Activated T-cell treated with anti-CD3 and anti-CD28 coated beads for 4 hours (primary cell): ENCODE data around the gene FUT6.
"Not testable (repeated sequence)": the region's sequence is repeated elsewhere in the genome, so short reads cannot be mapped to it uniquely, and the experiment has no call there.

Experiments
- DNase-seq: peaks from one replicate; pipeline ENCODE4 v3.0.0-alpha.2; 2020

The FUT6 gene, protein sequence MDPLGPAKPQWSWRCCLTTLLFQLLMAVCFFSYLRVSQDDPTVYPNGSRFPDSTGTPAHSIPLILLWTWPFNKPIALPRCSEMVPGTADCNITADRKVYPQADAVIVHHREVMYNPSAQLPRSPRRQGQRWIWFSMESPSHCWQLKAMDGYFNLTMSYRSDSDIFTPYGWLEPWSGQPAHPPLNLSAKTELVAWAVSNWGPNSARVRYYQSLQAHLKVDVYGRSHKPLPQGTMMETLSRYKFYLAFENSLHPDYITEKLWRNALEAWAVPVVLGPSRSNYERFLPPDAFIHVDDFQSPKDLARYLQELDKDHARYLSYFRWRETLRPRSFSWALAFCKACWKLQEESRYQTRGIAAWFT

DNA sequence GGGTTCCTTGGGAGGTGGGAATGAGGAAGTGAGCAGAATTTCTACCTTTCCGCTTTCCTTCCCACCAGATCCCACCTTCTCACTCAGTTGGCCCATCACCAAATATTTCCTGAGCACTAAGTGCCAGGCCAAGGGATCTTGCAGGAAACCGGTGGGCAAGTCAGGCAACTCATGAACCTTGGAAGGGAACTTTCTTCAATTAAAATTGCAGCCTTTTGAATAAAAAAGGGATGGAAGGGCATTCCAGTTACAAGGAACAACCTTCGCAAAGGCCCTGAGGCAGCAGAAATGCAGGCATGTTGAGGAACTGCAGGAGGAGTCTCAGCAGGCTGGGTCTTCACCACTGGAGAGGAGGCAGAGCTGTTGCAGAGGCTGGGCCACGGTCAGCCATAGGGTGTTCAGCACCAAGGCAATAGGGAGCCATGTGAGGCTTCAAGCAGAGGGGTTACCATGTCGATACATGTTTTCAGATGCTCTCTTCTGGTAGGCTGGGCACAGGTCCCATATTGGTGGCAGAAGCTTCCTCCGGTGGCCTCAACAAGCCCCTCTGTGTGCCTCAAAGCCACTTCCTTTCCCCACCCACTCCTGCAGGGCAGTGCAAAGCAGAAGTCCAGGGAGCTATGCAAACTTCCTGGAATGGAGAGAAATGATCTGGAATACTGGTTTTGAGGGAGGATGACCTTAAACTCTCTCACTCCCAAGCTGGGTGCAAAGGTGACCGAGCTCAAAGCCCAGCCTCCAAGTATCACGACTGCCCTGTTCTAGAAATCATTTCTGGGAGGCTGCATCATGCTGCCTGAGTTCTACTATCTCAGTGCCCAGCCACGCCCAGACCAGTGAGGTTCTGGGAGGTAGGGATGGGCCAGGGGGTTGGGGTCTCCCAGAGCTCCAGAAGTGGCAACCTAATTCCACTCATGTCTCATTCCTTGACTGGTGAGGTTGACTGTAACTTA, at the start of gene FUT6:
Gene FUT6, minus strand, starts transcription at position 638 of the 953 bp plus-strand sequence. CDS start 7,135 bp downstream, outside the sequence.
- DNase-seq = no peak

DNA sequence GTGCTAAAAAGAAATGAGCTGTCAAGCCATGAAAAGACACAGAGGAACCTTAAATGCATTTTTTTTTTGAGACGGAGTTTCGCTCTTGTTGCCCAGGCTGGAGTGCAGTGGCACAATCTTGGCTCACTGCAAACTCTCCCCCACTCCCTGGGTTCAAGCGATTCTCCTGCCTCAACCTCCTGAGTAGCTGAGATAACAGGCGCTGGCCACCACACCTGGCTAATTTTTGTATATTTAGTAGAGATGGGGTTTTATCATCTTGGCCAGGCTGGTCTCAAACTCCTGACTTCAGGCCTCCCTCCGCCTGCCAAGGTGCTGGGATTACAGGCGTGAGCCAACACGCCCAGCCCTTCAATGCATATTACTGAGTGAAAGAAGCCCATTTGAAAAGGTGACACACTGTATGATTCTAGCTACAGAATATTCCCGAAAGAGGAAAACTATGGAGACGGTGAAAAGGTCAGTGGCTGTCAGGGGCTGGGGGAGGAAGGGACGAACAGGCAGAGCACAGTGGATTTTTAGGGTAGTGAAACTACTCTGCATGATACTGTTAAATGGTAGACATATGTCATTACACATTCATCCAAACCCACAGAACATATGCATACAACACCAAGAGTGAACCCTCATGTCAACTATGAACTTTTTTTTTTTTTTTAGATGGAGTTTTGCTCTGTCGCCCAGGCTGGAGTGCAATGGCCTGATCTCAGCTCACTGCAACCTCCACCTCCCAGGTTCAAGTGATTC, 44.7 kb upstream of the FUT6 start:
- DNase-seq = not testable (repeated sequence)

DNA sequence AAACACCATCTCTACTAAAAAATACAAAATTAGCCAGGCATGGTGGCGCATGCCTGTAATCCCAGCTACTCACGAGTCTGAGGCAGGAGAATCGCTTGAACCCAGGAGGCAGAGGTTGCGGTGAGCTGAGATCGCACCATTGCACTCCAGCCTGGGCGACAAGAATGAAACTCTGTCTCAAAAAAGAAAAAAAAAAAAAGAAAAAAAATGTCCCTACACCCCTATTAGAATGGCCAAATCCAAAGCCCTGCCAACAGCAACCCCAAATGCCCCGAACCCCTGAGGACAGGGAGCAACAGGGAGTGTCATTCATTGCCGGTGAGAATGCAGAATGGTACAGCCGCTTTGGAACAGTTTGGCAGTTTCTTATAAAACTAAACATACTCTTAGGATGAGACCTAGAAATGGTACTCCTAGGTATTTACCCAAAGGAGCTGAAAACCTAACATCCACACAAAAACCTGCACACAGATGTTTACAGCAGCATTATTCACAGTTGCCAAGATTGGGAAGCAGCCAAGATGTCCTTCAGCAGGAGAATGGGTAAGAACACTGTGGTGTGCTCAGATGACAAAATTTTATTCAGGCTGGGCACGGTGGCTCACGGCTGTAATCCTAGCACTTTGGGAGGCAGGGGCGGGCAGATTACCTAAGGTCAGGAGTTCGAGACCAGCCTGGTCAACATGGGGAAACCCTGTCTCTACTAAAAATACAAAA, 43.8 kb upstream of the FUT6 start:
- not testable (repeated sequence) for DNase-seq

DNA sequence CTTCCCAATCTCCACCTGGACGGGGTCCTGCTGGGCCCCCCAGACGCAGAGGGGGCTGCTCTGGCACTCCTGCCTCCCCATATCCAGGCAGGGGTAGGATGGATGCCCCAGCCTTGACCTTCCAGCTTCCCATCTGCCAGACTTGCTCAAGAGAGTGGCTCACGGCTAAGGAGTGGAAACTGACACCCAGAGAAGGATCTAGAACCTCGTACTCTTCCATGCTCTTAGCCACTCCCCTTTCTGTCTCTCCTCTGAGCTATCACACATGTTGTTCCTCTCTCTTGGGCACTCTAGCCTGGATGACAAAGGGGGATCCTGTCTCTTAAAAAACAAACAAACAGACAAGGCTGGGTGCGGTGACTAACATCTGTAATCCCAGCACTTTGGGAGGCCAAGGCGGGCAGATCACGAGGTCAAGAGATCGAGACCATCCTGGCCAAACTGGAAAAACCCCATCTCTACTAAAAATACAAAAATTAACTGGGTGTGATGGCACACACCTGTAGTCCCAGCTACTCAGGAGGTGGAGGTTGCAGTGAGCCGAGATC, 43.0 kb upstream of the FUT6 start:
- DNase-seq = no peak

DNA sequence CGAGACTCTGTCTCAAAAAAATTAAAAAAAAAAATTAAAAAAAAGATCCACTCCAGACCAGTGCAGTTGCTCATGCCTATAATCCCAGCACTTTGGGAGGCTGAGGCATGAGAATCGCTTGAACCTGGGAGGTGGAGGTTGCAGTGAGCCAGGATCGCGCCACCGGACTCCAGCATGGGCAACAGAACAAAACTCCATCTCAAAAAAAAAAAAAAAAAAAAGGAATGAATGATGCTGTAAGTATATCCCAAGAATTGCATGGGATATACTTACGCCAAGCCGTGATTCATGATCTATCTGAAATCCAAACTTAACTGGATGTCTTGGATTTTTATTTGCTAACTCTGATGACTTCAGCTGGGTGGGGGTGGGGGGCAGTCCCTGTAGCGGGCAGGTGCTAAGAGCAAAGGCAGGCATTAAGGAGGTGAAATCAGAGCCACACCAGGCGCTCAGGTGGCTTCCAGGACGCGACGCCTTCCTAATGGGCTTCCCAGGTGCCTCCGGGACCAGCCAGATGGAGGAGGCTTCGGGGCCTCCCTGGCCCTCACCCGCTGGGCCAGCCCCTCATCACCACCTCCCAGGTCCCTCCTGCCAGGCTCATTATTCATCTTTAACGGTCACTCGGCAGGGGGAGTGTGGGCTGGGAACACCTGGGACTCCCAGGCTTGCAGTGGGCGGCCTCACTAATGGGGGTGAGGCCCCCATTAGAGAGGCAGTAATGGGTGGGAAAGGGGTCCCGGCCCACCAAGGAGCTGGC, 42.2 kb upstream of the FUT6 start:
- no peak for DNase-seq

DNA sequence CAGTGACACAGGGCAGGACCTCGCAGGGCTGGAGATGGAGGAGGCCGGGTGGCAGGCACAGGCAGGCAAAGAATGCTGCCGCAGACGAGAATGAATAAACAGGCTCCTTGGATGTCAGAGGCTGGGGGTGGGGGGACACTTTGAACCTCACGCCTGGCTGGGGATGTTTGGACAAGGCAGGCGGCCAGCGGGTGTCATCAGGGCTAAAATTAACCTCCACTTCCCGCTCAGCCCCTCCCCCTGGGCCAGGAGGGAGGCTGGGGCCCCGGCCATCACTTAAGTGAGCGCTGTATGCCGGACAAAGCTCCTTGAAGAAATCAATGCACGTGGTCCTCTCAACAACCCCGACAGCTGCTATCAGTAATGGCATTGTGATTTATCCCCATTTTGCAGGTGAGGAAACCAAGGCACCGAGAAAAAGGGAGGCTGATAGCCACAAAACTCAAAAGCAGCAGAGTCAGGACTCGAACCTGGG, 41.1 kb upstream of the FUT6 start:
- no peak for DNase-seq

DNA sequence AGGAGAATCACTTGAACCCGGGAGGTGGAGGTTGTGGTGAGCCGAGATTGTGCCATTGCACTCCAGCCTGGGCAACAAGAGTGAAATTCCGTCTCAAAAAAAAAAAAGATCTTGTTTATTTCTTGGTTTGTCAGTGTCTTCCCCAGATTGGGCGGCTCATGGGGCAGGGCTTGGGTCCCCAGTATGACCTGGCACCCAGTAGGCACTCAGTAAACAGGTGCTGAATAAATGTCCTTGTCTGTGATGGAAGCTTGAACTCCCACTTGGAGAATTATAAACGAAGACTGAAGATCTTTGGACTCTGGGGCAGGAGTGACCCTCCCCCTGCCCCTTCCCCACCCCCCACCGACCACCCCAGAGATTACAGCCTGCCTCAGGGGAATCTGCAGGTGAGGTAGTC, 40.7 kb upstream of the FUT6 start:
- DNase-seq = no peak

DNA sequence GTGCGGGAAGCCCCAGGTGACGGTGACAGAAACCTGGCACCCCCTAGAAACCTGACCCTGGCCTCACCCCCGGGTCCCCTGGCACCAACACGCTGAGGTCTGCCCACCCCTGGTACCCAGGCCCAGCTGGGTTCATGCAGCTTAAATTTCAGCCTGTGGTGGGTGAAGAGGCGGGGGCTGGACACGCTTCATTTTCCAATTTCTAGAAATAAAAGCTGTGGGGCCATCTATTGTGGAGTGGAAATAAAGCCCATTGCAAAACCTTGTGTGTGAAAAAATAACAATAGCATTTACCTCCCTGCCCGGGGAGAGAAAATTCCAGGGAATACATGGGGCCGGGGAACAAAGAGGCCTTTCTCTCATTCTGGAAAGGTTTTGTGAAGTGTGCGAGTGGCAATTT, 38.4 kb upstream of the FUT6 start:
- no peak for DNase-seq

DNA sequence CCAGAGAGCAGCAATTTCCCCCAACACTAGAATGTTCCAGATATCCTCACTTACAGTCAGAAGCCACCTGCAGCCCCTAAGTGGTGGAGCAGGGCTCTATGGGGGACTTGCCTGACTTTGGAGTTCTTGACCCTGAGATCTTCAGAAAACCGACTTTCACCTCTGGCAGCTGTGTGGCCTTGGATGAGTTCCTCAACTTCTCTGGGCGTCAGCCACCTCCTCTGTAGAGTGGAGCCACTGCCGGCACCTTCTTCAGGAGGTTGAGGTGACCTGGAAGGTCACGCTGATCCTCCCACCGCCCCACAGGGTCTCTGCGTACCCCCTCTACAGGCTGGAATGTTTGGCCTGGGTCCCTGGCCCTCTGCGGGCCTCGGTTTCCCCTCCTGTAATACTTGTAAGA, 37.9 kb upstream of the FUT6 start:
- DNase-seq = no peak

DNA sequence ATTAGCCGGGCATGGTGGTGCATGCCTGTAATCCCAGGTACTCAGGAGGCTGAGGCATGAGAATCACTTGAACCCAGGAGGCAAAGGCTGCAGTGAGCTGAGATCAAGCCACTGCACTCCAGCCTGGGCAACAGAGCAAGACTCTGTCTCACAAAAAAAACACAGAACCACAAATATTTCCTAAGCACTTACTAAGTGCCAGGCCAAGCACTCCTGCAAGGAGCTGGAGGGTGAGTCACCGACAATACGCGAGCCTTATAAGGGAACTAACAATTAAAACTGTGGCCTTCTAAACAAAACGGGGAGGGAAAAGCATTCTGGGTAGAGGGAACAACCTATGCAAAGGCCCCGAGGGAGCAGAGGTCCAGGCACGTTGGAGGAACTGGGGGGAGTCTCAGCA, 35.0 kb upstream of the FUT6 start:
- DNase-seq = not testable (repeated sequence)

DNA sequence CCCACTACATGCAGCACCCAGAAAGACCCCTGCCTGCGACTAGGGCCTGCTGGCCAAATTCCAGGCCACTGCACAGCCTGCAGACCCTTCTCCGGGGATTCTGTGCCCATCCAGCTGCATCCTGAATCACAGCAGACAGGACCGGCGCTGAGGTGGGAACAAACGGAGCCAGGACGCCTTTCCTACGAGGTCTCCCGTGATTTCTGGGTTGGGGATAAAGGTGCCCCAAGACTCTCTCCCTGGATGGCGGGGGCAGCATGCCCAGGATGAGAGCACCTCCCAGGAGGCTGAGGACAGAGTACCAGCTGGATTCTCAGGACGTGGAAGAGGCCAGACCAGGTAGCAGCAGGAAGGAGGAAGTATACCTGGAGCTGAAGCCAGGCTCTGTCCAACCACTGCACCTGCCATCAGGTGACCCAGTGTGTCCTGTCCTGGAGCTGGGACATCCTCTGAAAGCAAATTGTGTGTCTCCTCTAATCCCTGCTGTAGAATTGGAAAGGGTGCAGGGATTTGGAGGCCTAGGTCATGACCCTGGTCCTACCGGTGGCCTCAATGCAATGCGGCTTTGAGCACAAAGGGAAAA, 34.2 kb upstream of the FUT6 start:
- DNase-seq = no peak

DNA sequence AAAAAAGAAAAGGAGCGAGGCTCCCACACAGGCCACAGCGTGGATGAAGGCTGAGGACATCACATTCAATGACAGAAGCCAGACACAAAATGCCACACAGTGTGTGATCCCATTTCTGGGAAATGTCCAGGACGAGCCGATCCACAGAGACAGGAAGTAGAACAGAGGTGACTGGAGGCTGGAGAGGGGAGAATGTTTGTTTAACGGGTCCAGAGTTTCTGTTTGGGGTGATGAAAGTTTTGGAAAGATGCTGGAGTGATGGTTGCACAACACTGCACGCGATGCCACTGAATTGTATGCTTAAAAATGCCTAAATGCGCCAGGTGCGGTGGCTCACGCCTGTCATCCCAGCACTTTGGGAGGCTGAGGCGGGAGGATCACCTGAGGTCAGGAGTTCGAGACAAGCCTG, 31.5 kb upstream of the FUT6 start:
- no peak for DNase-seq

DNA sequence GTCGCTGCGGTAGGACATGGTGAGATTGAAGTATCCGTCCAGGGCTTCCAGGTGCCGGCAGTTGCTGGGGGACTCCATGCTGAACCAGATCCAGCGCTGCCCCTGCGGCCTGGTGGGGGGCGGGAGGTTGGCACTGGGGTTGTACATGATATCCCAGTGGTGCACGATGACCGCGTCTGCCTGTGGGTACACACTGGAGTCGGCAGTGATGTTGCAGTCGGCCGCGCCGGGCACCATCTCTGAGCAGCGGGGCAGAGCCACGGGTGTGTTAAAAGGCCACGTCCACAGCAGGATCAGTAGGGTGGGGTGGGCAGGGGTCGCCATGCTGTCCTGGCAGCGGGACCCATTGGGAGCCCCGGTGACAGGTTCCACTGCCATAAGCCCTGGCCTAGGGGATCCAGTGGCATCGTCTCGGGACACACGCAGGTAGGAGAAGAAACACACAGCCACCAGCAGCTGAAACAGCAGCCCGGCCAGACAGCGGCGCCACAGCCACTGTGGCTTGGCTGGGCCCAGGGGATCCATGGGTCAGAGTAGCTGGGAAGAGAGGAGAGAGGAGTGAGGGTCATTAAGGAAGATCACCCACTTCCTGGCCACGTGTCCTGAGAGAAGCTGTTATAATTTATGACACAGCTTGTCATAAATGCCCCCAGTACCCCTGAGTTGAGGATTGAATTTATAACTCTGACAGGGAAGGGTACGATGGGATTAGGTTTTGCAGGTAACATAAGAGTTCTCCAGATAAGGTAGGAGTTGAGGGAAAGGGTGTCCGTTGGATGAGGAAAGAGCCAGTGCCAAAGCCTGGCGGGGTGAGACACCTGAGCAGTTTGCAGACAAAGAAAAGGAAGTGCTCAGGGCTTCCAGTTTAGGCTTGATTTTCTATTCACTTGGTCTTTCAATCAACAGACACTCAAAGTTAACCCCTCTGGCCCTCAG, 28.0 kb upstream of the FUT6 start:
- DNase-seq = no peak

DNA sequence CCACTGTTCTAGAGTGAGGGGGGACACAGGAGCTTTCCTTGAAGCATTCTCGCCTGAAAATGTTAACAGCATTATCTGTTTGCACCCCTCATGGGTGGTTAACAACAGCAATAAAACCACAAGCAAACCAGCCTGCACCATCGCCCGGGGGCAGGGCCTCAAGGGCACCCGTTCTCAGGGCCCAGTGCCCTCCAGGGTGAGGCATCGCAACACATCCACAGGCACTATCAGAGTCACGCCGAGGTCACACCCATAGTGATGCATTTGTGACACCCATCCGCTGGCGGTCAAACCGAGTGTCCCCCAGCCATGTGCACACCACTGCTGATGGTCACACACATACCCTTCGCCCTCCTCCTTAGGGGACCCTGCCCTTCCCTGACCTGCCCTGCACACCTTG, 26.3 kb upstream of the FUT6 start:
- DNase-seq = no peak

DNA sequence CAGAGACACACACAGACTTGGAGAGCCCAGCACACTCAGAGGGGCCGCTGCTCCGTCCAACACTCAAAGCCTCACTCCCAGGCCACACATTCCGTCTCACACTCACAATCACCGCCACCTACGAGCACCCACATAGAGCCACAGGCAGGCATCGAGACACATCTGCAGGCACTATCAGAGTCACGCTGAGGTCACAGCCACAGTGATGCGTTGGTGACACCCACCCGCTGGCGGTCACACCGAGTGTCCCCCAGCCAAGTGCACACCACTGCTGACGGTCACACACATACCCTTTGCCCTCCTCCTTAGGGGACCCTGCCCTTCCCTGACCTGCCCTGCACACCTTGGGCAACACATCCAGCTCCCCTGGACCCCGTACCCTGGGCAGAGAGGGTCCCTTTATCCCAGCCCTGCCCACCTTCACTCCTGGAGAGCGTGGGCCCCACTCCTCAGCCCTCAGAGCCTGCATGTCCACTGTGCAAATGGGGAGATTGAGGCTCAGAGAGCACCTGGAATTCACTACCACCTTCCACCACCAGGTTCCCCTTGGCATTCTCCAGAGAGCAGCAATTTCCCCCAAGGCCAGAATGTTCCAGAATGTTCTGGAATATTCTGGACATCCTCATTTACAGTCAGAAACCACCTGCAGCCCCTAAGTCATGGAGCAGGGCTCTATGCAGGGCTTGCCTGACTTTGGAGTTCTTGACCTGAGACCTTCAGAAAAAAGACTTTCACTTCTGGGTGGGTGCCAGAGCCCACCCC, 25.4 kb upstream of the FUT6 start:
- DNase-seq = no peak

DNA sequence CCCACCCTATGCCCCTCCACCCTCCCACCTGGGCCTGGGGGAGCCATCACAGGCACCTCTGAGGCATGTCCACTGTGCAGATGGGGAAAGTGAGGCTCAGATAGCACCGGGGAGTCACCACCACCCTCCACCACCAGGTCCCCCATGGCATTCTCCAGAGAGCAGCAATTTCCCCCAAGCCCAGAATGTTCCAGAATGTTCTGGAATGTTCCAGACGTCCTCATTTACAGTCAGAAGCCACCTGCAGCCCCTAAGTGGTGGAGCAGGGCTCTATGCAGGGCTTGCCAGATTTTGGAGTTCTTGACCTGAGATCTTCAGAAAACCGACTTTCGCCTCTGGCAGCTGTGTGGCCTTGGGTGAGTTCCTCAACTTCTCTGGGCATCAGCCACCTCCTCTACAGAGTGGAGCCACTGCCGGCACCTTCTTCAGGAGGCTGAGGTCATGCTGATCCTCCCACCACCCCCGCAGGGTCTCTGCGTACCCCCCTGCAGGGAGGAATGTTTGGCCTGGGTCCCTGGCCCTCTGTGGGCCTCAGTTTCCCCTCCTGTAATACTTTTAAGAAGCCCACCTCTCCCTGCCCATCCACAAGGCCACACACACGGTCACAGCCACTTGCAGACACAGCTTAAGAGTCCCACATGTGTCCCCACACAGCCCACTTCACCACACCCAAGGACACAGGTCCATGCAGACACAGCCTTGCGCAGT, 24.7 kb upstream of the FUT6 start:
- DNase-seq = no peak

DNA sequence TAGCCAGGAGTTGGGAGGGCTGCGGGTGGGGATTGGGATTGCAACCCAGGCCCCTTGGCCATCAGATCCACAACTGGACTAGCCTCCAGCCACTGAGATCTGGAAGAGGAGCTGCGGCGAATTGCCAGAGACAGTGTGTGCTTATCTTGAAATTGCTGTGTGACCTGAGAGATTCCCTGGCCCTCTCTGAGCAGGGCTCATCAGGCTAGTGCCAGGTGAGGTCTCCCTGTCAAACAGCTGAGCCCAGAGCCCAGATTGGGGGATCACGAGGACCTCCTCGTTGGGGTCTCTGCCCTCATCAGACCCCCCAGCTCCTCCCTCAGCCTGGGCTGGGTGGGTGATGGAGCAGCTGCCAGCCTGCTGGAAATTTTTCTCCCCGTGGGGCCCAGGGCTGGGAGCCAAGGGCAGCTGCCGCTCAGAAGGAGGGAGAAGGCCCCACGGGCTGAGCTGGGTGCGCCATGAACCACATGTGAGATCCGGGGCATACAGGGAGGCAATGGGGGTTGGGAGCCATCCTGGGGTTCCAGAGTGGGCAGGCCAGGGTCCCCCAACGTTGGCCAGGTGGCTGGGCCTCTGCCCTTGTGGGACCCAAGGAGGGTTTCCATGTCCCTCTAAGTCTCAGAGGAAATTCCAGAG, 23.6 kb upstream of the FUT6 start:
- DNase-seq = no peak
